GM19035 (cell line): Measurements from ENCODE around the gene TMEM145.

ENCODE experiments used
- ATAC-seq: cut with Tn5 transposase; IDR thresholded peaks from one replicate; pipeline ENCODE4 v1.9.1; 2021; ENCODE audit not compliant: unreplicated experiment

The TMEM145 gene

DNA sequence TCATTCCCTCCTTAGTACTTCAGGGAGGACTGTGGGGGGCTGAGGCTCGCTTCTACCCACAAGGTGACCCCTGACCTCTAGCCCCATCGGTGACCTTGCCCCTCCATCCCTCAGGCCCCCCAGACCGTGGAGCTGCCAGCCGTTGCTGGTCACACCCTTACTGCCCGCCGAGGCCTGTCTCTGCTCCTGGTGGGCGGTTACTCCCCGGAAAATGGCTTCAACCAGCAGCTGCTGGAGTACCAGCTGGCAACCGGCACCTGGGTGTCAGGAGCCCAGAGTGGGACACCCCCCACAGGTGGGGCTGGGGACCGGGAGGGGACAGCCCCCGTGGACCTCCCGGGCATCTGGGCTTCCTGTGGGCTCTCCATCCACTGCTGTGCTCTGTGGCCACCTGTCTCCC is 44.2 kb downstream of the TMEM145 start:
- no peak for ATAC-seq

DNA sequence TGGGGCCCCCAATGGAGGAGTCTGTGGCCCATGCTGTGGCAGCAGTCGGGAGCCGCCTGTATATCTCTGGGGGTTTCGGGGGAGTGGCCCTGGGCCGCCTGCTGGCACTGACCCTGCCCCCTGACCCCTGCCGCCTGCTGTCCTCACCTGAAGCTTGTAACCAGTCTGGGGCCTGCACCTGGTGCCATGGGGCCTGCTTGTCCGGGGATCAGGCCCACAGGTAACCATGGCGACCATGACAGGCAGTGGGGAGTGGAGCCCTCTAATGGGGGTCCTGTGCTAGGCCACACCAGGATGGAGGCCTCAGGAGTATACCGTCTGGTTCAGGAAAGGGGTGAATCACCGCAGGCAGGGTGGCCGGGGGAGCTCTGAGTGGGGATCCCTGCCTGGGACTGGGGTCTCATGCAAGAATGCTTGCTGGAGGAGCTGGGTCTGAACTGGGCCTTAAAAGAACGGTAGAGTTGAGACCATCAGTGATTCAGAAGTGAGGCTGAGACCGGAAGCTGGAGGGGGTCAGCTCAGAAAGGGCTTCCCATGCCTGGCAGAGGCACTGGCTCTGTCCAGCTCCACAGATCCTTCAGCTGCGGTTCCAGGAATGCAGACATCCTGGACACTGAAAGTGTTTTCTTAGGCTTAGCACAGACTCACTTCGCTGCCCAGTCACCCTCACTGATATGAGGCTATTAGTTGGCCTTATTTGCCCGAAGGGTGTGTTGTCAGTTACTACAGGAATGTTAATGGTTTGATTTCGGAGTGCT is 47.9 kb downstream of the TMEM145 start:
- no peak for ATAC-seq

DNA sequence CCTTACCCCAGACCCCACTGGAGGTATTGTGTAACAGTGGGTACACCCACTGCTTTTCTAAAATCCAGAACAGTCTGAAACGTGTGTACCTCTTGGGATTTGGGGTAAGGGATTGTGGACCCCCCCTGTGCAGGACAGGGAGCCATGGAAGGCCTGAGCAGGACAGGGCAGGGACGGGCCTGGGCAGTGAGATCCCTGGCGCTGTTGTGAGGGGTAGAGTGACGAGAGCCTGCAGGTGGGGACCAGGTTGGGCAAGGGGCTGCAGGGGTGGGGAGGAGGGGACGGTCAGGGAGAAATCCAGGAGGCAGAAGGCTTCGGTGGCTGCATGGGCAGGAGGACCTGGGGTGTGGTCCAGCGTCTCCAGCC is 48.4 kb downstream of the TMEM145 start:
- no peak for ATAC-seq

DNA sequence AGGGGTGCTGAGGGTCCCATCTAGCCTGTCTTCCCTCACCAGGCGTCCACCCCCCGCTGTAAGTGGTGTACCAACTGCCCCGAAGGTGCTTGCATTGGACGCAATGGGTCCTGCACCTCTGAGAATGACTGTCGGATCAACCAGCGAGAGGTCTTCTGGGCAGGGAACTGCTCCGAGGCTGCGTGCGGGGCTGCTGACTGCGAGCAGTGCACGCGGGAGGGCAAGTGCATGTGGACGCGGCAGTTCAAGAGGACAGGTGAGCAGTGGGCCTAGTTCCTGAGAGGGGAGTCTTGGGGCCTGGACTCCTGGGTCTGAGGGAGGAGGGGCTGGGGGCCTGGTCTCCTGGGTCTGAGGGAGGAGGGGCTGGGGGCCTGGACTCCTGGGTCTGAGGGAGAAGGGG is 49.2 kb downstream of the TMEM145 start:
- no peak for ATAC-seq

DNA sequence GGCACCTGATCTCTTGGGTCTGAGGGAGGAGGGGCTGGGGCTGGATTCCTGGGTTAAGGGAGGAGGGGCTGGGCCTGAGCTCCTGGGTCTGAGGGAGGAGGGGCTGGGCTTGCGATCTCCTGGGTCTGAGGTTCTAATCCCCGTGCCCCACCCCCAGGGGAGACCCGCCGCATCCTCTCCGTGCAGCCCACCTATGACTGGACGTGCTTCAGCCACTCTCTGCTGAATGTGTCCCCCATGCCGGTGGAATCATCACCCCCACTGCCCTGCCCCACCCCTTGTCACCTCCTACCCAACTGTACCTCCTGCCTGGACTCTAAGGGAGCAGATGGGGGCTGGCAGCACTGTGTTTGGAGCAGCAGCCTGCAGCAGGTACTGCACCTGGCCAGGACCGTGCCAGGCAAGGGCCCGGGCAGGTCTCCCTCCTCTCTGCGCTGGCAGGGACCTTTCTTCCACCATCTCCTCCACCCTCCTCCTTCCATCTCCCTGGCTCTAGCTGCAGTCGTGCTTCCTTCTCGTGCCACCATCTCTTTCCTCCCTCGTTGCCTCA is 49.9 kb downstream of the TMEM145 start:
- no peak for ATAC-seq

DNA sequence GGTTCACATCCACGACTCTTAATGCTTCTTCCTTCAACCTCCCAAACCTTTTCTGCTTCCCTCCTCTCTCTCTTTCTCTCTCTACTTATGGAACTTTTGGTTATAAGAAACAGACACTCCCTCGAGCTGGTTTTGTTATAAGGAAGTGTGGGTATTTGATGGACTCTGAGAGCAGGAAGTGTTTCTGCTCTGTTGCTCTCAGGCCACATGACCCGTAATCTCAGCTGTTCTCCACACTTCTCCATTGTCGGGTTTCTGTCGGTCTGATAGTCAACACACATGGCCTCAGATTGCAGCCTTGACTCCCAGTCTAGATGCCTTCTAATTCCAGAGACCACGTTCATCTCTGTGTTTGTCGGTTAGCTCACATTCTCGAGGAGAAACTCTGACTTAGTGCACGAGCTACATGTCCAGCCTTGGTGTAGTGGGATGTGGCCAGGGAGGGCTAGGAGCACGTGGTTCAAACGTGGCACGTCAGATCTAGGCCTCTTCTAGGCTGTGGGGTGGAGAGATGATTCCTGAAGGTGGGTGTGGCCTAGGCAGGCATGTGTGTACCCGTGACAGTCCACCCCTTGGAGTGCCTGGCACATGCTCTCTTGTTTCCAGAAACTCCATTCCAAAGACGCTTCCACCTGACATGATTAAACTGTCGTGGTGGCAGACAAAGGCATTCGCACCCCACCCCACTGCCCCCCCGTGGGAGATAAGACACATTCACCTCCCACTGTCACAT is 50.7 kb downstream of the TMEM145 start:
- no peak for ATAC-seq

DNA sequence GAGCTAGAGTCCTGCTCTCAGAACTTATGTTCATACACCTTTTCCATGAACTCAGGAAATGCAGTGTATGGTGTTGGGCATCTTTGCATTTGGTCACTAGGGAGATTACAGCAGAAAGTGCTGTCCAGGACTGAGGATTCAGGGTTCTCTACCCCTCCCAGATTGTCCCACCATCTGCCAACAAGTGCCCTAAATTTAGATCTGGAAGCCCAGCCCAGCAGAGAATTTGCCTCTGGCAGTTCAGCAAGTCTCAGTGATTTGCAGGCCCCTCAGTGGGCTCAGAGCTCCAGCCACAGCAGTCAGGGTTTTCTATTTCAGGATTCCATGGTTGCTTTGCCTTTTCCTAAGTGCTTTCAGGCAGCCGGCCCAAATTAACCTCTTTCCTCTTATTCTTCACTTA is 53.6 kb downstream of the TMEM145 start:
- ATAC-seq: no peak

DNA sequence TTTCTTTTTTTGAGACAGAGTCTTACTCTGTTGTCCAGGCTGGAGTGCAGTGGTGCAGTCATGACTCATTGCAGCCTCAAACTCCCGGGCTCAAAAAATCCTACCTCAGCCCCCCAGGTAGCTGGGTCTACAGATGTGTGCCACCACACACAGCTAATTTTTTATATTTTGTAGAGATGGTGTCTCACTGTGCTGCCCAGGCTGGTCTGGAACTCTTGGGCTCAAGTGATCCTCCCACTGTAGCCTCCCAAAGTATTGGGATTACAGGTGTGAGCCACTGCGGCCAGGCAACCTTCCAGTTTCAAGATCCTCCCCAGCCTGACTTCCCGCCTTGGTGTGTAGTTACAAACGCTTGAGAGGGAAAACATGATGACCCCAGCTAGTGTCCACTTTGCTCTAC is 54.8 kb downstream of the TMEM145 start:
- ATAC-seq: no peak

DNA sequence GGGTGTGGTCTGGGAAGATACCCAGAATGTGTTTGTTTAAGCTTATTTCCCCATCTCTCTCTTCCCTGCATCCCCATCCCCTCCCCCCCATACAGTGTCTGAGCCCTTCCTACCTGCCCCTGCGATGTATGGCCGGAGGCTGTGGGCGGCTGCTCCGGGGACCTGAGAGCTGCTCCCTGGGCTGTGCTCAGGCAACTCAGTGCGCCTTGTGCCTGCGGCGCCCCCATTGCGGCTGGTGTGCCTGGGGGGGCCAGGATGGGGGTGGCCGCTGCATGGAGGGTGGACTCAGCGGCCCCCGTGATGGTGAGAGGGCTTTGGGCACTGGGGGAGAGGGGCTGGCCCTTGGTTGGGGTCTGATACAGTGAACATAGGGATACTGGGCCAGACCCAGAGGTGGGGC is 55.3 kb downstream of the TMEM145 start:
- no peak for ATAC-seq

DNA sequence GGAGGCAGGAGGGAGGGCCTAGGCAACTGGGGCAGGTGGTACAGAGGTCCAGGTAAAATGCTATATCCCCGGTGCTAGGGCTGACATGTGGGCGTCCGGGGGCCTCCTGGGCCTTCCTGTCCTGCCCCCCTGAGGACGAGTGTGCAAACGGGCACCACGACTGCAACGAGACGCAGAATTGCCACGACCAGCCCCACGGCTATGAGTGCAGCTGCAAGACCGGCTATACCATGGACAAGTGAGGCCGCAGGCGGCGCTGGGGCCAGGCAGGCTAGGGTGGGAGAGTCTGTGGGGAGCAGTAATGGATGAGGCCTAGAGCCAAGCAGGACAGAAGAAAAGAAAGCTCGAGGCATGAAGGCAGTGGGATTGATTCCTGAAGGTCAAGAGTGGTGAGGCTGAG is 55.7 kb downstream of the TMEM145 start:
- no peak for ATAC-seq

DNA sequence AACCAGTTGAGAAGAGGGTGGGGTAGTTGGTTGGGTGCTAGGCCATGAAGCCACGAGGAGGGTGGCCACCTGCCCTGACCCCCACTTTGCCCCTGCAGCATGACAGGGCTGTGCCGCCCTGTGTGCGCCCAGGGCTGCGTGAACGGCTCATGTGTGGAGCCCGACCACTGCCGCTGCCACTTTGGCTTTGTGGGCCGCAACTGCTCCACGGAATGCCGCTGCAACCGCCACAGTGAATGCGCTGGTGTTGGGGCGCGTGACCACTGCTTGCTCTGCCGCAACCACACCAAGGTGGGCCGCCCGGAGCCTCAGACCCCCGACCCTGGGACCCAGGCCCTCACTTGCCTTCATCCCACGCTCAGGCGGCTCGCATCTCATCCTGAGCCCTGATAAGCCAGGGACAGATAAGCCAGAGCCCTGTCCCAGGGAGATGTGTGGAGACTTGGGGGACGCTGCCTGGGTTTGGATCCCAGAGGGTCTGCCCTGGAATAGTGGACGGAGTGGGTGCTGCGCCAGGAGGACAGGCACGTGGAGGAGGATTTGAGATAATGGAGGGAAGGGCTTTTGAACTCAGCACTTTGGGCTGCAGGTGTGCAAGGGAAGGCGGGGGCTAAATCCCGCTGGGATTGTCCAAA is 56.4 kb downstream of the TMEM145 start:
- no peak for ATAC-seq

DNA sequence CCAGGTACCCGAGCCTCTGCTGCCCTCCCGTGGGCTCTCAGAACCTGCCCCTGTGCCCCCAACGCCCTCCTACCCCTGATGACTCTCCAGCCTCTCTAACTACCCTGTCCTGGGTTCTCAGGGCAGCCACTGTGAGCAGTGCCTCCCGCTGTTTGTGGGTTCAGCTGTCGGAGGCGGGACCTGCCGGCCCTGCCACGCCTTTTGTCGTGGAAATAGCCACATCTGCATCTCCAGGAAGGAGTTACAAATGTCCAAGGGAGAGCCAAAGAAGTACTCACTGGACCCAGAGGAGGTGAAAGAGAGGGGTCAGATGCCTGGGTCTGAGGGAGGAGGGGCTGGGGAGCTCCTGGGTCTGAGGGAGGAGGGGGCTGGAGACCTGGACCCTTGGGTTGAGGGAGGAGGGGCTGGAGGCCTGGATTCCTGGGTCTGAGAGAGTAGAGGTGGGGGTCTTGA is 57.0 kb downstream of the TMEM145 start:
- ATAC-seq: no peak

DNA sequence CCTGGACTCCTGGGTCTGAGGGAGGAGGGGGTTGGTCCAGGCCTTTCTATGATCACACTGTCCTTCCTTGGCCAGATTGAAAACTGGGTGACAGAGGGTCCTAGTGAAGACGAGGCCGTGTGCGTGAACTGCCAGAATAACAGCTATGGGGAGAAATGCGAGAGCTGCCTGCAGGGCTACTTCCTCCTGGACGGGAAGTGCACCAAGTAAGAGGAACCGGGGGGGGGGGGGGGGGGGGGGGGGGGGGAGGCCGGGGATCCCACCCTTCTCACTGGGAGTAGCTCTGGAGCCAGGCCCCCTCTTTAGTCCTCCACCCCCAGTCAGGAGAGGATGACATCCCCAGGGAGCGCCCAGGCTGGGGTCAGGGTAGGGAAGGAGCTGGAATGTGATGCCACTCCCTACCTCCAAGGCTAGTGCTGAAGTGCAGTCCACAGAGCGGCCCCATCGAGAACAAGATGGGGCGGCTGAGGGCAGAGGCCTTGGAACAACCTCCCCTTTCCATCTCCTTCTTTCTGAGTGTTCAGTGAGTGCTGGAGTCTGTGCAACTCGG is 57.6 kb downstream of the TMEM145 start:
- no peak for ATAC-seq
